ENCODE data around the gene SLC27A3.
"Not testable (repeated sequence)": the region's sequence is repeated elsewhere in the genome, so short reads cannot be mapped to it uniquely, and the experiment has no call there.

SLC27A3 gene

DNA sequence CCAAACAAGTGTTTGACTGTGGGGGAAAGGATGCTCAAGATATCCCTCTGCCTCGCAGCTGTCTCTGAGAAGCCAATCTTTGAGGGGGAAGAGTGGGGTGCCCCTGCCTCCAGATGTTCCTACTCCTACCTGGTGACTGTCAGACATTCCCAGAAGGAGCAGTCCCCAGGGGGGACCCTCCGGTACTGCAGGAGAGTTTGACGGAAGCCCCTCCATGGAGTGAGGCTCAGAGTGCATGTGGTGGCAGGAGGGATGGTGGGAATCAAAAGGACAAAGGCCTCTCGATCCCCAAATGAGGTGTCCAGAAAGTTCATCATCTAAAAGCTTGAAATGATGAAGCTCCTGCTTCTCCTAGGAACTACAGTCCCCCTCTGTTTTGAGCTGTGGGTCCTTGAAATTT is 5.3 kb downstream of the SLC27A3 start:
- DNase-seq (ENCODE audit: low read depth), result no peak

DNA sequence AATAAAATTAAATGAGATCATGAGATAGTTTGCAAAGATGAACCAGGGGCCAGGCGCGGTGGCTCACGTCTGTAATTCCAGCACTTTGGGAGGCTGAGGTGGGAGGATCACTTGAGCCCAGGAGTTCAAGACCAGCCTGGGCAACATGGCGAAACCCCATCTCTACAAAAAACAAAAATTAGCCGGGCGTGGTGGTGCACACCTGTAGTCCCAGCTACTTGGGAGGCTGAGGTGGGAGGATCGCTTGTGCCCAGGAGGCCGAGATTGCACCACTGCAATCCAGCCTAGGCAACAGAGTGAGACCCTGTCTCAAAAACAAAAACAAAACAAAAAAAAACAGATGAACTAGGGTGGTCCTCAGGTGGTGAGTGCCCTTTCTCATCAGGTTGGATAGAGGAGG is 7.4 kb downstream of the SLC27A3 start:
- not testable (repeated sequence) for DNase-seq (ENCODE audit: low read depth)

DNA sequence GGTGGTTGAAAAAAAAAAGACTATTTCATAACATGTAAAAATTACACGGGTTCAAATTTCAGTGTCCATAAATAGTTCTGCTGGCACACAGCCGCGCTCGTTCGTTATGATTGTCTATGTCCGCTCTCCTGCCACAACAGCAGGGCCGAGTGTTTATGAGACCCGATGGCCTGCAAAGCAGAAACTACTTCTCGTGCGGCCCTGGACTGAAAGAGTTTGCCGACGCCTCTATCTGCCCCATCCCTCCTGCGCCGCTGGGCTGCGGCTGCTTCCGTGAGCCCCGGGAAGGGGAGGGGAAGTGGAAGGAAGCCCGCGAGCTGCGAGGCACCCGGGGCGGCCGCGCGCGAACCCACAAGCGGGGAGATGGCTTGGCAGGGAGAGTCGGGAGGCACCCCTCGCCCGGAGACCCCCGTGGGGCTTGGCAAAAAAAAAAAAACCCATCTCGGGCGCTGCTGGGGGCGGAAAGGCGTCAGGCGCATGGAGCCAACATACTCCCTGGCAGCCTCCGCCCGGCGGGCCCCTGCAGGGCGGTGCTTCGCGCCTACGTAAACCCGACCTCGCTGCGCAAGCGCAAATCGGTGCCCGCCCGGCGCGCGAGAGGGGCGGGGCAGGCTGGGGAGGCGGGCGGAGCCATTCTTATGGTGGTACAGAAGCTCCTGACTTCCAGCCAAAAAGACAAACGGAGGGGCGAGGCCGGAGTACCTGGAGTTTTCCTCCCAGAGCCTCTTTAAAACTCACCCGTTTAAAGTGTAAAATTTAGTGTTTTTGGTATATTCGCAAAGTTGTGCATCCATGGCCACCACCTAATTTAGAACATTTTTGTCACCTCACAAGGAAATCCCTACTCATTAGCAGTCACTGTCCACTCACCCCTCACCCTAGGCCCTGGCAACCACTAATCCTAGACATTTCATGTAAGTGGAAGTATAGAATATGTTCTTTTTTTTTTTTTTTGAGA is 8.3 kb downstream of the SLC27A3 start:
- DNase-seq (ENCODE audit: low read depth), result peak; percentile 82

DNA sequence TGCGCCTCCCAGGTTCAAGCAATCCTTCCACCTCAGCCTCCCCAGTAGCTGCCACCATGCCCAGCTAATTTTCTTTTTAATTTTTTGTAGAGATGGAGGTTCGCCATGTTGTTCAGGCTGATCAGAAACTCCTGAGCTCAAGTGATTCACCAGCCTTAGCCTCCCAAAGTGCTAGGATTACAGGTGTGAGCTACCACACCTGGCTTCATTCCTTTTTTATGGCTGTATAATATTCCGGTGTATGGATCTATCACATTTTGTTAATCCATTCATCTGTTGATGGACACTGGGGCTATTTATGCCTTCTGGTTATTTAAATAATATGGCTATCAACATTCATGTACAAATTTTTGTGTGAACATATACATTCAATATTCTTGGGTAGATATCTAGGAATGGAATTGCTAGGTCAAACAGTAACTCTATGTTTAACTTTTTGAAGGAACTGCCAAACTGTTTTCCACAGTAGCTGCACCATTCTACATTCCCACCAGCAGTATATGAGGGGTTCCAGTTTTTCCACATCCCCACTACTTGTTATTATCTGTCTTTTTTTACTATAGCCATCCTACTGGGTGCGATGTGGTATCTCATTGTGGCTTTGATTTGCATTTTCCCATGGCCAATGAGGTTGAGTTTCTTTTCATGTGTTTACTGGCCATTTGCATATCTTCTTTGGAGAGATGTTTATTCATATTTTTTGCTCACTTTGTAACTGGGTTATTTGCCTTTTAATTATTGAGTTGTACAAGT is 11.0 kb downstream of the SLC27A3 start:
- no peak for DNase-seq (ENCODE audit: low read depth)

DNA sequence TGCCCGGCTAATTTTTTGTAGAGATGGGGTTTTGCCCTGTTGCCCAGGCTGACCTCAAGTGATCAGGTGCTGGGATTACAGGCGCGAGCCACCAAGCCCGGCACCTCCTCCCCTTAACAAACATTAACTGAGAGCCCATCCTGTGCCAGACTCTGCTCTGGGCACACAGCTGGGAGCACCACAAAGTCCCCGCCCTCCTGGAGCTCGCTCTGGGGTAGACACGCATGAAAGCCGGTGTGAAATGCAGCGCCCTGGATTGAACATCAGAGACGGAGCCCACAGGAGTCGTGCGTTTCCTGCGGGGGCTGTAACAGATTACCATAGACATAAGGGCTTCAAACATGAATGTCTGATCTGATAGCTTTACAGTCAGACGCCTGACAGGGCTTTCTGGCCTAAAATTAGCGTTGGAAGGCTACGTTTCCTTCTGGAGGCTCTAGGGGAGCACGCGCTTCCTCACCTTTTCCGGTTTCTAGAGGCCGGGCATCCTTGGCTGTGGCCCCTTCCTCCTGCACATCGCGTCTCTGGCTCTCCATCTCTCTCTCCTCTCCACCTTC is 14.3 kb downstream of the SLC27A3 start:
- no peak for DNase-seq (ENCODE audit: low read depth)

DNA sequence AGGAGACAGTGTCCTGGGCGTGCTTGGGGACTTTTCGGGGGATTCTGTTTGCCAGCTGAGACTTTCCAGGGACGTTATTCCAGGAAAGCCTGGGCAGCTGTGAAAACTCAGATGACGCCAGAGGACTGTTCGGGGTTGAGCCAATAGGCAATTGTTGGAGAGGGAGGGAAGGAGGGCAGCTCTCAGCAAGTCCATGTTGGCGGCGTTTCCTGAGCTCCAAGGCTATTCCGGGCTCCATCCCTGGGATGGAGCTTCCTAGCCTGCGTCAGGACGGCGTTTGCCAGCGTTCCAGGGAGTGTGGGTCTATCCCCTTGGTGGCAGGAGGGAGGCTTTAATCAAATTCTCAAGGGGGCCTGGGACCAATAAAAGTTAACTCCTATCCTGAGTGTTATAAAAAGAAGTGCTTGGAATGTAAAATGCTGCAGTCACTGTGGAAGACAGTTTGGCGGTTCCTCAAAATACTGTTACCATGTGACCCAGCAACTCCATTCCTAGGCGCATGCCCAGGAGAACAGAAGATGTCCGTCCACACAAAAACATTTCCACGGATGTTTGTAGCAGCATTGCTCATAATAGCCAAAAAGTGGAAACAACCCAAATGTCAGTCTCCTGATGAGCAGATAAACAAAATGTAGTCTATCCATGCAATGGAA is 15.2 kb downstream of the SLC27A3 start:
- peak; percentile 48 for DNase-seq (ENCODE audit: low read depth)

DNA sequence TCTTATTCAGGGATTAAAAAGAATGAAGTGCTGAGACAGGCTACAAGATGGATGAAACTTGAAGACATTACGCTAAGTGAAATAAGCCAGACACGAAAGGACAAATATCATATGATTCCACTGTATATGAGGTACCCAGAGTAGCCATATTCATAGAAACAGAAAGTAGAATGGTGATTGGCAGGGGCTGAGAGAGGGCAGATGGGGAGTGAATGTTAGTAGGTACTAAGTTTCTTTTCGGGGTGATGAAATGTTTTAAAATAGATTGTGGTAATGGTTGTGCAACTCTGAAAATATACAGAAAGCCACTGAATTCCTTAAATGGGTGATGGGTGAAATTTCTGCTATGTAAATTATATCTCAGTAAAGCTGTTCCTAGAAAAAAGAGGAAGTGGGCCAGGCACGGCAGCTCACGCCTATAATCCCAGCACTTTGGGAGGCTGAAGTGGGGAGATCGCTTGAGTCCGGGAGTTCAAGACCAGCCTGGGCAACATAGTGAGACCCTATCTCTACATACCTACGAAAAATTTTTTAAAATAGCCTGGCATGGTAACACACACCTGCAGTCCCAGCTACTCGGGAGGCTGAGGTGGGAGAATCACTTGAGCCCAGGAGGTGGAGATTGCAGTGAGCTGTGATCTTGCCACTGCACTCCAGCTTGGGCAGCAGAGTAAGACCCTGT is 15.9 kb downstream of the SLC27A3 start:
- DNase-seq (ENCODE audit: low read depth), result peak; percentile 98

DNA sequence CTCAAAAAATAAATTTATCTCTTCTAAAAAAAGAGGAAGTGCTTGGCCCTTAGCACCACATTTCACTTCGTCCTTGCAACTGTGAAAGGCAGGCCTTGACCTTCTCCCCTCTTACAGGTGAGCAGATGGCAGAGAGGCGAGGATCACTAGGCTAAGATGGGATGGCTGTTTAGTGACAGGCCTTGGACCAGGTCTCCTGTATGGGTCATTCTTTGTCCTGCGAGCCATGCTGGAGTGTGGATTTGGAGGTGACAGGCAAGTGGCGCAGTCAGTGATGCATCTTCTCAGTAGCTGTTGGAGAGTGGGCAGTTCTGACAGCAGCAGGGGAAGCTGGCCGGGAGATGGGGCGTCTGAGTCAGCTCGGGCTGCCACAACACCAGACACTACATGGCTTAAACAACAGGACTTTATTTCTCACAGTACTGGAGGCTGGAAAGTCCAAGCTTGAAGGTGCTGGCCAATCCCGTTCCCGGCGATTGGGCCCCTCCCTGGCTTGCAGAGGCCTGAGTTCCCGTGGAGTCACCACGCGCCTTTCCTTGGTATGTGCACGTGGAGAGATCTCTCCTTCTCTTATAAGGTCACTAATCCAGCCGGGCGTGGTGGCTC is 16.5 kb downstream of the SLC27A3 start:
- DNase-seq (ENCODE audit: low read depth), result peak; percentile 77

DNA sequence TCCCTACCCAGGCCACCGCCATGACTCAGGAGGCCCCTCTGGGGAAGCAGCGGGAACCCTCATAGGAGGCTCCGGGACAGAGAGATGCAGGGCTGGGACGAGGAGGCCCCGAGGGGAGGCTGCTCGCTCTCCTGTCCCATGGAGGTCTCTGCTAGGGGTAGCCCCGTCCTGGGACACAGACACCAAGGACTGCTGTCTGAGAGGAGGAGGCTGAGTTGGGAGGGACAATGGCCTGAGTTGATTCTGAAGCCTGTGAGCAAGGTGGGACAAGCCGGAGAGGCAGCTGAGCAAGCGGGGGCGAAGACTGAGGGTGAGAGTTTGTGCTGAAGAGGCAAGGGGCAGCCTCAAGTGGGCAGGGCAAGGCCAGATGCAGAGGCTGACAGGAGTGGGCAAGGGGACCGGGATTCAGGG is 17.4 kb downstream of the SLC27A3 start:
- DNase-seq (ENCODE audit: low read depth), result no peak

DNA sequence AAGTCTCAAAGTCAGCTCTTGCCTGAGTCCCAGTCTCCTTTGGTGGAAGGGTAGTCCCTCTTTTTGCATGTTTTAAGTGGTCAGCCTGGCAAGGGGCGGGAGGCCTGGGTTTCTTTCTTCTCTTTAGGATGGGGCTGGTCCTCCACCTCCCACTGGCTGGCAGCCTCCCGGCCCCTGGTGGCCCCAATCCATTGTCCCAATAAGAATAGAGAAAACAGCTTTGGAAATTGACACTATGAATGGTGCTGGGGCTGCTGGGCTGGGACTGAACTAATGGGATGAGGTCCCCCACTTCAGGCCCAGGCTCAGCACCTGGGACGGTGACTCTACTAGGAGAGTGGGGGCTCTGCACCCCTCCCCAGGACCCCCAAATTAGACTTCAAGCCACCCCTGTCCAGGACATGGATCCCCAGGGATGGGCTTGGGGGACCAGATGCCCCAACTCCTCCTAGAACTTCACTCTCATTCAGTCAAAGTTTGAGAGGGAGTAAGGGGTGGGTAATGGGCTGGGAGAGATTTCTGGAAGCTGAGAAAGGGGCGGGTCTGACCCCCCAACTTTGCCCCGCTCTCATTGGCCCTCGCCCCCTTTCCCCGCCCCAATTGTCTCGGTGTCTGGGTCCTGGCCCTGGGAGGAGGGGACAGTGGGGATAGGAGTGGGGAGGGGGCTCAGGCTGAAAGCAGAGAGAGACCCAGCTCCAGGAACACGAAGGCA is 18.2 kb downstream of the SLC27A3 start:
- DNase-seq (ENCODE audit: low read depth), result no peak

DNA sequence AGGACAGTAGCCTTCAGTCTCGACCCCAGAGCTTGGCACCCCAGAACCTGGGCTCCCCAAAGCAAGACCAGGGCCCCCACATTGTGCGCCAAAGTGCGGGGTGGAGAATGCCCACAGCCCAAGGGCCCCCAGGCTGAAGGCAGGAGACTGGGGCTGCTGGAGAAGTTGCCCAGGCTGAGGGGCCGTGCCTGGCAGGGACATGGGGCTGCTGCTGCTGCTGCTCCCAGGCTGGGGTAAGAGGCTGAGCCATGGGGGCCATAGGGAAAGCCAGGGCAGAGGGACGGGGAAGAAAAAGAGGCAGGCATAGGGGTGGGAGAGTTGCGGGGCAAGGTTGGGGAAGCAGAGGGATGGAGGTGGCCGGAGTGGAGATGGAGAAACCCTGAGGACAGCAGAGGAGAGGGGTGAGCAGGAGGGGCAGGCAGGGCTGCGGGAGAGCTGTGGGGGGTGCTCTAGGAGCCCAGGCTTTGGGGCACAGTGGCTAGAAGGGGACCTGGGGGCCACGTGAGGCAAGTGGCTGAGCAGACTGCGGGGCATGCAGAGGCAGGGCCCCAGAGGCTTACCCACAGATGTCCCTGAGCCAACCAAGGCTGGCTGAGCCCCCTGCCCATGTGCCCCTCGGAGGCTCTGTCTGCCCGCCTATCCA is 18.9 kb downstream of the SLC27A3 start:
- no peak for DNase-seq (ENCODE audit: low read depth)

DNA sequence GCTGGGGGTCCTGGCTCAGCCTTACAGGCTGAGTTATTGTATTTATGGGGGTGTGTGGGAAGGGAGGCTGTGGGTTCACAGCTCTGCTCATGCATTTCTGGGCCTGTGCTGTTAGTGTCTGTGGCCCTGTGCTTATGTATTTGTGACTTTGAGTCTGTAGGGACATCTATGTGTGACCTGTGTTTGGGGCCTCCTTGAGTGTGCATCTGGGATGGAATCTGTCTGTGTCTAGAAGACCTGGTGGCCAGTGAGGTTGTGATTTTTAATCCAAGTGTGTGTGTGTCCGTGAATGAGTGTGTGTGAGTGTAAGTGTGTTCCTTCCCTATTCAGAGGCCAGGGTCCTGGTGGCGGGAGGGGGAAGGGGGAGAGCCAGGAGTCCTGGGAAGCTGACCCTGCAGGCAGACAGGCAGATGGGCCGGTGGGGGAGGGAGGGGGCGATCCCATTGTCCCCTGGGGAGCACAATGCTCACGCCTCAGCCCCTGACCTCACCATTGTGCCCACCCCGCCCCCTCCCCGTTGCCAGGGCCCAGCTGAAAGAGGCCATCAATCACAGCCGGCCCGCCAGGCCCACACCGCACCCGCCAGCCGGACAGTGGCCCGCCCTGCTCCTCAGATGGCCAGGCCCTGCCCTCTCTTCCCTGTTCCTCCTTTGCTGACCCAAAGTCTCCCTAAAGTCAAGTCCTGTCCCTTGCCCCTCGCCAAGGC is 19.6 kb downstream of the SLC27A3 start:
- DNase-seq (ENCODE audit: low read depth), result no peak

DNA sequence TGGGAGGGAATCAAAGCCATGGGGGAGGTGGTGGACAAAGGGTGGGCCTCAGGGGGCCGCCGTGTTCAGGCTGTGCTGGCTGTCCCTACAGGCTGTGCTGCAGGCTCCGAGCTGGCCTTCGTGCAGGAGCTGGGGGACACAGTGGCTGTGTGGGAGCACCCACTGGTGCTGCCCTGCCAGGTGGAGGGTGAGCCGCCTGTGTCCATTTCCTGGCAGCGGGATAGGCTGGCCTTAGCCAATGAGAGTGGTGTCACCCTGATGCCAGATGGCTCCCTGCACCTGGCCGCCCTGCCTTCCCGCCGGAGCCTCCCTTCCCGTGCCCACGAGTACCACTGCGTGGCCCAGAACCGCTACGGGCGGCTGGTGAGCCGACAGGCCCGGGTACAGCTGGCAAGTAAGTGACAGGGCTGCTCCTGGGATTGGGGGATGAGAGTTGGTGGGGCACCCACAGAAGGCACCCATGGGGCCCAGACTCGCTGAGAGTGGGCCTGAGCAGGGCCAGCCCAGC is 20.2 kb downstream of the SLC27A3 start:
- DNase-seq (ENCODE audit: low read depth), result no peak

DNA sequence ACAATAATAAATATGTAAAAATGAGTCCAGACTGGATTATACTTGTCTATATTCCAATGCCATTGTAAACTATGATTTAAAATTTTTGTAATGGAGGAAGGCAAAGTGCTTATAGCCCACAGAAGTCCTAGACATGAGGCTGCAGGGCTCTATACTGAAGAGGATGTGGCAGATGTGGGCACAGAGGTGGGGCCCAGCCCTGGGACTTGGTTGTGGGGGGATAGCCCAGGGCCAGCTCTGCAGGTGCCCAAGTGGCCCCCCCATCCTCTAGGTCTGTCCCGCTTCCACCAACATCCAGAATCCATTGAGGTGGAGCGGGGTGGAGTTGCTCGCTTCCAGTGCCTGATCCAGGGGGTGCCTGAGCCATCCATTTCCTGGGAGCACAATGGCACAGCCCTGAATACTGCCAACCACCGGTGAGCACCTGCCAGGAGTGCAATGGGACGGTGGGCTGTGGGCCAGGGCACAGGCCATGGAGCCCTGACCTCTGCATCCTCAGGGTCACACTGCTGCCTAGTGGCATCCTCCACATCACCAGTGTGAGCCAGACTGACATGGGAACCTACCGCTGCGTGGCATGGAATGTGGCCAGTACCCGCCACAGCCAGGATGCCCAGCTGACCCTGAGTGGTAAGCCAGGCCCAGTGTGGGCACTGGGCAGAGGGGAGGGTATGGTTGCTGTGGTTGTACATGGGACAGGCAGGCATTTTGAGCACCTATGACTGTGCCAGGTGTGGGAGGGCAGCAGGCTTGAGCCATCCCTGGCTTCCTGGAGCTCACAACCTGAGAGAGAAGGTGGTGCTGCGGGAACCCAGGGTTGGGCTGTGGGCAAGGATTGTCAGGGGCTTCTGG is 21.0 kb downstream of the SLC27A3 start:
- no peak for DNase-seq (ENCODE audit: low read depth)

DNA sequence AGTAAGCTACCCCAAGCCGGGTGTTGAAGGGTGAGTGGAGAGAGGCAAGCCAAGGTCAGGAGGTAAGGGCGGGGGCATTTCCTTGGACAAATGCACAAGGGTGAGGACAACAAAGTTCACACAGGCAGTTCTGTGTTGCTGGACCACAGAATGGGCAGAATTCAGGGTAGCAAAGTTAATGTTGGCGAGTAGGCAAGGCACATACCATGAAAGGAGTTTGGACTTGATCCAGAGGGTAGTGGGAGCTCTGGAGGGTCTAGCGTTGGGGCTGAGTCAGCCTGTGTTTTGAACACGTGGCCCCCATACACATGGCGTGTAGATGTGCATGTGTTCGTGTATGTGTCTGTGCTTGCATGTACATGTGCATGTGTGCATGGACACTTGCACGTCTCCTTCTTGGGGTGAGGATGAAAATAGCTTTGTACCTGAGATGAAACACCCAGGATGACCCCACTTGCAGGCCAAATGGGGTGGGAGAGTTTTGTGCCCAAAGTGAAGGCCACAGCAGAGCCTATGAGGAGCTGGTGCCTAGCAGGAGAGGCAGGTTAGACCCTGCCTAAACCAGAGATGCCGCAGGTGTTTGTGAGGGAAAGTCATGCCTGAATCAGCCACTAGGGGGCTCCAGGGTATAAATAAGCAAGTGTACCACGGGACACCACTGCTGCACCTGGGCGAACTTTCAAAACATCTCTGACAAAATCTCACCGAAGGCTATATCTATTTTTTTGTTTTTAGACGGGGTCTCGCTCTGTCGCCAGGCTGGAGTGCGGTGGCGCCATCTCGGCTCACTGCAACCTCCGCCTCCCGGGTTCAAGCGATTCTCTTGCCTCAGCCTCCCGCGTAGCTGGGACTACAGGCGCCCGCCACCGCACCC is 21.8 kb downstream of the SLC27A3 start:
- peak; percentile 56 for DNase-seq (ENCODE audit: low read depth)

DNA sequence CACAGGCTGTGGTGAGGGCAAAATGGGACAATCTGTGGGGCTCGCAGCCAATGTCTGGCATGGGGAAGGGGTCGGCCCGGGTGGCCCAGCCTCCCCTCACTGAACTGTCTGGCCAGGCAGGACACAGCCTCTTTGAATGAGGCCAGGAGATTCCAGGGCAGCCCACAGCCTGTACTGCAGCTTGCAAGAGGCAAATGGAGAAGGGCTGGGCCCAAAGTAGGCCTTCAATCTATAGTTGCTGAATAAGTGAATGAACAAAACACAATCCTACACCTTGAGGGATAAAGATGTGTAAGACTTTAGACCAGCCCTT is 23.2 kb downstream of the SLC27A3 start:
- no peak for DNase-seq (ENCODE audit: low read depth)

DNA sequence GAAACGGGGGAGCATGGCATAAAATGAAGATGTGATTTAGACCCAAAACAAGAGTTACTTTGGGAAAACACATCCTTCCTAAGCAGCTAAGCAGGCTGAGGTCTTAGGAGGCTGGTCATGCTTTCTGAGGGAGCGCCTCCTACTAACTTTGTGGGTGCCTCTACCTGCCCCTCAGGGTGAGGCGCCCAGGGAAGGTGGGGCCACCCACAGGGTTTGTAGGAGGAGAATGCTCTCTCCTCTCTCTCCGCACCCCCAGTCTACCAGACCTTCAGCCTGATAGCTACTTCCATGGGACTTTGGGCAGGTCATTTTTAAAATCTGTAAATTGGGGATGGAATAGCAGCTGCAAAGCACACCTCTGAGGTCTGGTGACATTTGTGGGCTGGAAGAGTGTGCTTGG is 23.8 kb downstream of the SLC27A3 start:
- DNase-seq (ENCODE audit: low read depth), result no peak

Measured in amniotic epithelial cell (primary cell).